ENCODE data around the gene DGKI. TPM values are rescaled to one million over a fixed set of nuclear protein-coding genes. Genes with fewer than 3 reads are reported as not detected.
"Not testable (repeated sequence)": the region's sequence is repeated elsewhere in the genome, so short reads cannot be mapped to it uniquely, and the experiment has no call there.

The DGKI gene
- polyA plus RNA-seq, 3 donors from 2014 or later: not detected

- peaks cover 0 to 2% (median 0%) of the 10 kb centered on the region in 6 donors for H3K9me3 Mint-ChIP-seq
- H3K27me3 Mint-ChIP-seq (ENCODE audit: low read depth in 3 of 3): no peaks in the 10 kb centered on the region
- H3K36me3 Mint-ChIP-seq: no peaks in the 10 kb centered on the region
- no peak for DNase-seq
- H3K4me1 Mint-ChIP-seq: no peaks in the 10 kb centered on the region
- no peak overlapping the region for H3K27ac Mint-ChIP-seq
- H3K4me3 Mint-ChIP-seq: no peak overlapping the region
Measured at GRCh38 chr7:137453356-137453755, 393.4 kb downstream of the DGKI start.

GRCh38 chr7:137449016-137449415 is 397.8 kb downstream of the DGKI start:
- H3K4me1 Mint-ChIP-seq: no peaks in the 10 kb centered on the region
- H3K9me3 Mint-ChIP-seq: peaks cover 0 to 2% (median 0%) of the 10 kb centered on the region in 6 donors
- no peak overlapping the region for H3K4me3 Mint-ChIP-seq
- H3K27ac Mint-ChIP-seq: no peak overlapping the region
- no peak for DNase-seq
- peaks cover 0 to 4% (median 0%) of the 10 kb centered on the region in 3 donors for H3K27me3 Mint-ChIP-seq (ENCODE audit: low read depth in 3 of 3)
- H3K36me3 Mint-ChIP-seq: no peaks in the 10 kb centered on the region

GRCh38 chr7:137448572-137448971 is 398.2 kb downstream of the DGKI start:
- H3K27ac Mint-ChIP-seq; H3K4me1 Mint-ChIP-seq; H3K36me3 Mint-ChIP-seq; H3K4me3 Mint-ChIP-seq; H3K27me3 Mint-ChIP-seq (ENCODE audit: low read depth in 3 of 3); DNase-seq; H3K9me3 Mint-ChIP-seq: not testable (repeated sequence)

GRCh38 chr7:137446025-137446424 is 400.7 kb downstream of the DGKI start:
- peaks cover 0 to 2% (median 0%) of the 10 kb centered on the region in 6 donors for H3K9me3 Mint-ChIP-seq
- no peaks in the 10 kb centered on the region for H3K36me3 Mint-ChIP-seq
- H3K27me3 Mint-ChIP-seq (ENCODE audit: low read depth in 3 of 3): peaks cover 0 to 4% (median 0%) of the 10 kb centered on the region in 3 donors
- no peak for DNase-seq
- H3K4me3 Mint-ChIP-seq: no peak overlapping the region
- H3K4me1 Mint-ChIP-seq: no peaks in the 10 kb centered on the region
- H3K27ac Mint-ChIP-seq: no peak overlapping the region

GRCh38 chr7:137445268-137445667 is 401.5 kb downstream of the DGKI start:
- no peaks in the 10 kb centered on the region for H3K4me1 Mint-ChIP-seq
- peaks cover 0 to 4% (median 0%) of the 10 kb centered on the region in 6 donors for H3K9me3 Mint-ChIP-seq
- no peak overlapping the region for H3K4me3 Mint-ChIP-seq
- H3K27me3 Mint-ChIP-seq (ENCODE audit: low read depth in 3 of 3): peaks cover 0 to 4% (median 0%) of the 10 kb centered on the region in 3 donors
- DNase-seq: no peak
- no peaks in the 10 kb centered on the region for H3K36me3 Mint-ChIP-seq
- H3K27ac Mint-ChIP-seq: no peak overlapping the region

GRCh38 chr7:137443616-137444015 is 403.2 kb downstream of the DGKI start:
- Mint-ChIP-seq H3K9me3 (peaks cover 0 to 10% (median 1%) of the 10 kb centered on the region in 6 donors), H3K27ac (no peak overlapping the region), H3K27me3 (ENCODE audit: low read depth in 3 of 3) (peaks cover 0 to 4% (median 0%) of the 10 kb centered on the region in 3 donors), H3K4me3 (no peak overlapping the region), H3K4me1 (no peaks in the 10 kb centered on the region), H3K36me3 (no peaks in the 10 kb centered on the region)
- DNase-seq: no peak

GRCh38 chr7:137441451-137441850 is 405.3 kb downstream of the DGKI start:
- no peak for DNase-seq
- Mint-ChIP-seq H3K4me3 (no peak overlapping the region), H3K4me1 (no peaks in the 10 kb centered on the region), H3K27ac (no peak overlapping the region), H3K36me3 (no peaks in the 10 kb centered on the region), H3K9me3 (peaks cover 0 to 10% (median 2%) of the 10 kb centered on the region in 6 donors), H3K27me3 (ENCODE audit: low read depth in 3 of 3) (peaks cover 0 to 4% (median 0%) of the 10 kb centered on the region in 3 donors)

GRCh38 chr7:137439829-137440825 is 406.6 kb downstream of the DGKI start:
- no peak overlapping the region for H3K27ac Mint-ChIP-seq
- no peaks in the 10 kb centered on the region for H3K4me1 Mint-ChIP-seq

GRCh38 chr7:137434946-137435345 is 411.8 kb downstream of the DGKI start:
- no peaks in the 10 kb centered on the region for H3K27me3 Mint-ChIP-seq (ENCODE audit: low read depth in 3 of 3)
- H3K27ac Mint-ChIP-seq: no peak overlapping the region
- no peak overlapping the region for H3K4me3 Mint-ChIP-seq
- H3K36me3 Mint-ChIP-seq: no peaks in the 10 kb centered on the region
- H3K4me1 Mint-ChIP-seq: no peaks in the 10 kb centered on the region
- no peak for DNase-seq
- H3K9me3 Mint-ChIP-seq: peaks cover 0 to 9% (median 4%) of the 10 kb centered on the region in 6 donors

More at GRCh38 chr7:137439829-137440825, 406.6 kb downstream of the DGKI start:
- no peak for DNase-seq
- no peak overlapping the region for H3K4me3 Mint-ChIP-seq
- H3K9me3 Mint-ChIP-seq: peaks cover 0 to 10% (median 3%) of the 10 kb centered on the region in 6 donors
- no peaks in the 10 kb centered on the region for H3K36me3 Mint-ChIP-seq
- peaks cover 0 to 4% (median 0%) of the 10 kb centered on the region in 3 donors for H3K27me3 Mint-ChIP-seq (ENCODE audit: low read depth in 3 of 3)

GRCh38 chr7:137434530-137434929 is 412.2 kb downstream of the DGKI start:
- H3K4me3 Mint-ChIP-seq: no peak overlapping the region
- no peaks in the 10 kb centered on the region for H3K4me1 Mint-ChIP-seq
- no peak for DNase-seq
- H3K9me3 Mint-ChIP-seq: peaks cover 0 to 9% (median 3%) of the 10 kb centered on the region in 6 donors
- no peaks in the 10 kb centered on the region for H3K36me3 Mint-ChIP-seq
- no peak overlapping the region for H3K27ac Mint-ChIP-seq
- no peaks in the 10 kb centered on the region for H3K27me3 Mint-ChIP-seq (ENCODE audit: low read depth in 3 of 3)

GRCh38 chr7:137423321-137423720 is 423.5 kb downstream of the DGKI start:
- Mint-ChIP-seq H3K9me3 (peaks cover 2 to 16% (median 3%) of the 10 kb centered on the region in 6 donors), H3K27ac (no peak overlapping the region), H3K36me3 (no peaks in the 10 kb centered on the region), H3K4me1 (no peaks in the 10 kb centered on the region), H3K4me3 (no peak overlapping the region), H3K27me3 (ENCODE audit: low read depth in 3 of 3) (peaks cover 0 to 5% (median 2%) of the 10 kb centered on the region in 3 donors)
- no peak for DNase-seq

- no peak overlapping the region for H3K4me3 Mint-ChIP-seq
- H3K27ac Mint-ChIP-seq: no peak overlapping the region
- peaks cover 2 to 21% (median 3%) of the 10 kb centered on the region in 6 donors for H3K9me3 Mint-ChIP-seq
- H3K36me3 Mint-ChIP-seq: no peaks in the 10 kb centered on the region
- no peaks in the 10 kb centered on the region for H3K4me1 Mint-ChIP-seq
- no peak for DNase-seq
- peaks cover 1 to 4% (median 2%) of the 10 kb centered on the region in 3 donors for H3K27me3 Mint-ChIP-seq (ENCODE audit: low read depth in 3 of 3)
Measured at GRCh38 chr7:137421366-137421765, 425.4 kb downstream of the DGKI start.

- no peak for DNase-seq
- Mint-ChIP-seq H3K4me1 (no peaks in the 10 kb centered on the region), H3K27ac (no peak overlapping the region), H3K36me3 (no peaks in the 10 kb centered on the region), H3K4me3 (no peak overlapping the region), H3K27me3 (ENCODE audit: low read depth in 3 of 3) (peaks cover 1 to 2% (median 2%) of the 10 kb centered on the region in 3 donors), H3K9me3 (peaks cover 0 to 11% (median 2%) of the 10 kb centered on the region in 6 donors)
Measured at GRCh38 chr7:137418841-137419240, 427.9 kb downstream of the DGKI start.

GRCh38 chr7:137417464-137417863 is 429.3 kb downstream of the DGKI start:
- Mint-ChIP-seq H3K9me3 (peaks cover 0 to 11% (median 3%) of the 10 kb centered on the region in 6 donors), H3K27me3 (ENCODE audit: low read depth in 3 of 3) (peaks cover 1 to 2% (median 2%) of the 10 kb centered on the region in 3 donors), H3K4me1 (no peaks in the 10 kb centered on the region), H3K27ac (no peak overlapping the region), H3K4me3 (no peak overlapping the region), H3K36me3 (no peaks in the 10 kb centered on the region)
- DNase-seq: no peak

Measured in immature natural killer cell (primary cell).